ENCODE results near the gene SCG5. TPM values are rescaled to one million over a fixed set of nuclear protein-coding genes. Genes with fewer than 3 reads are reported as not detected.

SCG5 gene
- total RNA-seq, 4 donors from 2014 or later = 1.2 to 6.6 (median 2.9) TPM

DNA sequence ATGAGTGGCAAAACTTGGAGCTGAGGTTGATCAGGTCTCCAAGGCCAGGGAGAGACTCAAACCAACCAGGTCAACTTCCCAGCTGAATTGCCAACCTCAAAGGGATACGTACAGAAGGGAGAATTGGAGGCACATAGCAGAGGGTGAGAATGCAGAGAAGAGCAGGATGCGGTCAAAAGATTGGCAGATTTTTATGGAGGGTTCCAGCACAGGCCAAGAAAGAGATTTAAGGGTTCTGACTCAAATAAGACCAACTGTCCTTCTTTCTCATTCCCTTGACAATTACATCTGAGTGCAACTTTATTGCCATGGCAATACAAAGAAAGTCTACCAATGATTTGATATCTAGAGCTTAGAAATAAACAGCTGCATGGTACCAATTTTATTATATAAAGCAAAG lies 33.2 kb downstream of the SCG5 start:
- TF ChIP-seq POLR2A (IDR thresholded peaks at IDR 0.05; ENCODE audit: low read depth) = no peak
- intact Hi-C loops (cut with DNase I) = no loop called here
- 61% methylated on average over 2 of the region's 2 CpGs for WGBS
- Histone ChIP-seq H3K9me3 (no peaks in the 10 kb centered on the region), H3K27ac (replicated peaks in 1 of 4) (peak overlapping the region; percentile 13 to 44 (median 36)), H3K4me1 (peaks cover 3 to 61% (median 53%) of the 10 kb centered on the region in 4 donors), H3K27me3 (no peaks in the 10 kb centered on the region), H3K4me3 (no peak overlapping the region), H3K36me3 (no peaks in the 10 kb centered on the region)
- DNase-seq (ENCODE audit: extremely low spot score) = no peak

DNA sequence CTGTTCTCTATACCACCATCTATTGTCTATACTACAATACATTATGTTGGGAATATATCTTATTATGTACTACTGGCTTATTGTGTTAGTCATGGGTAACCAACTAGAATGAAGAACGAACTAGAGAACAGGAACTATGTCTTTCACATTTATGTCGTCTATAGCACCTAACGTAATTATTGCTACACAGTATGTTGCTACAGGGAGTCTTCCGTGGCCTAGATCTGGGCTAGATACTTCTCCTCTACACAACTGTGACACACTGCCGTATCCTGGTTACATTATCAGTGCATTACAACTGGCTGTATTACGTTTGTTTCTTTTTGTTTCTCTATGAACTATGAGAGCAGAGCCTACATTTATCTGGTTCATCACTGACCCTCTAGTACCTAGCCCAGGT lies 34.0 kb downstream of the SCG5 start:
- no peak for DNase-seq (ENCODE audit: extremely low spot score)
- no peaks in the 10 kb centered on the region for H3K9me3 ChIP-seq
- WGBS = 46% methylated on average over 6 of the region's 6 CpGs
- no peaks in the 10 kb centered on the region for H3K36me3 ChIP-seq
- intact Hi-C loops (cut with DNase I) = no loop called here
- TF ChIP-seq POLR2AphosphoS5 (IDR thresholded peaks at IDR 0.05) (no peak), EP300 (IDR thresholded peaks at IDR 0.05) (no peak), POLR2A (IDR thresholded peaks at IDR 0.05; ENCODE audit: low read depth) (no peak)
- TF ChIP-seq, protein P1, sequence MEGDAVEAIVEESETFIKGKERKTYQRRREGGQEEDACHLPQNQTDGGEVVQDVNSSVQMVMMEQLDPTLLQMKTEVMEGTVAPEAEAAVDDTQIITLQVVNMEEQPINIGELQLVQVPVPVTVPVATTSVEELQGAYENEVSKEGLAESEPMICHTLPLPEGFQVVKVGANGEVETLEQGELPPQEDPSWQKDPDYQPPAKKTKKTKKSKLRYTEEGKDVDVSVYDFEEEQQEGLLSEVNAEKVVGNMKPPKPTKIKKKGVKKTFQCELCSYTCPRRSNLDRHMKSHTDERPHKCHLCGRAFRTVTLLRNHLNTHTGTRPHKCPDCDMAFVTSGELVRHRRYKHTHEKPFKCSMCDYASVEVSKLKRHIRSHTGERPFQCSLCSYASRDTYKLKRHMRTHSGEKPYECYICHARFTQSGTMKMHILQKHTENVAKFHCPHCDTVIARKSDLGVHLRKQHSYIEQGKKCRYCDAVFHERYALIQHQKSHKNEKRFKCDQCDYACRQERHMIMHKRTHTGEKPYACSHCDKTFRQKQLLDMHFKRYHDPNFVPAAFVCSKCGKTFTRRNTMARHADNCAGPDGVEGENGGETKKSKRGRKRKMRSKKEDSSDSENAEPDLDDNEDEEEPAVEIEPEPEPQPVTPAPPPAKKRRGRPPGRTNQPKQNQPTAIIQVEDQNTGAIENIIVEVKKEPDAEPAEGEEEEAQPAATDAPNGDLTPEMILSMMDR (IDR thresholded peaks at IDR 0.05) = no peak
- H3K4me3 ChIP-seq = no peak overlapping the region
- H3K4me1 ChIP-seq = peaks cover 0 to 53% (median 46%) of the 10 kb centered on the region in 4 donors
- peak overlapping the region in 3 of 4 donors; percentile 31 to 44 (median 42) for H3K27ac ChIP-seq (replicated peaks in 1 of 4)
- no peaks in the 10 kb centered on the region for H3K27me3 ChIP-seq

DNA sequence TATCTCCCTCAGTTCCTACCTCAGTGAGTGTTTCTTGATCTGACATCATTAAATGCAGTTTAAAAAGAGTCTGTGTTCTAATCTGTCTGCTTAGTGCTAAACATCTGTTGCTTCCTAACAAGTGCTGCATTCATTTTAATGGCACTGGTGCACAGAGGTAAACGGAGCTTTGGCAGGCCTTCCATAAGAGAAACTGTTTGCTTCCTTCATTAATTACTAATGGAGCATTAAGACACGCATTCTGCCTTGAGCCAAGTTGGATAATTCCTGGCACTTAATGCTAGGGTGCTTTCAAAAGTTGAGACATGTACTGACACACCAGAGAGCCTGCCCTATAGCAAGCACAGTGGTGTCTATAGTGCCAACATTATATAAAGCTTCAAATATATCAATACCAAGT lies 34.7 kb downstream of the SCG5 start:
- no peak overlapping the region for H3K27ac ChIP-seq (replicated peaks in 1 of 4)
- H3K27me3 ChIP-seq = no peaks in the 10 kb centered on the region
- no peaks in the 10 kb centered on the region for H3K9me3 ChIP-seq
- TF ChIP-seq POLR2AphosphoS5 (IDR thresholded peaks at IDR 0.05) (no peak), POLR2A (IDR thresholded peaks at IDR 0.05; ENCODE audit: low read depth) (no peak), EP300 (IDR thresholded peaks at IDR 0.05) (no peak)
- TF ChIP-seq, protein P1 (IDR thresholded peaks at IDR 0.05) = no peak
- H3K4me3 ChIP-seq = no peak overlapping the region
- WGBS = 42% methylated on average over 2 of the region's 2 CpGs
- no peaks in the 10 kb centered on the region for H3K36me3 ChIP-seq
- intact Hi-C loops (cut with DNase I) = no loop called here
- no peak for DNase-seq (ENCODE audit: extremely low spot score)
- peaks cover 0 to 46% (median 40%) of the 10 kb centered on the region in 4 donors for H3K4me1 ChIP-seq

DNA sequence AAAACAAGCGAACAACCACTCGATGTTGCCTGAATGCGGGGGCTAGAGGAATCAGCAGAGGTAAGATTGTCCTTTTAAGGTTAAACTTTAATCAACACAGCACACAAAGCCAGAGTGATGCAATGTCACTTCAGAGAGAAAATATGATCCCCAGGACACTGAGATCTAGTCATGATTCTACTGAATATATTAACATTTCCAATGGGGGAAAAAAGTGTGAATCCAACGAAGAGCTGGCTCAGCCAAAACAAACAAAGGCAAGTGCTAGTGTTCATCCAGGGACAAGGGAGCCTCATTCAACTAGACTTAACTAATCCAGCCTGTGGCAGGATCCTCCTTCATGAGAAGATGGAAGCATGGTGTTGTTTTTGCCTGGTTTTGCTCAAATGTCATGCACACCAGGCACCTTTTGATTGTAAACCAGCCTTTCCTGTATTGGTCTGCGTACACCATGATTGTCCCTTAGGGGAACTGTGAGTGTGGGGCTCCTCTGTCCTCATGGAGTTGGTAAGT lies 35.8 kb downstream of the SCG5 start:
- WGBS = 72% methylated on average over 5 of the region's 5 CpGs

DNA sequence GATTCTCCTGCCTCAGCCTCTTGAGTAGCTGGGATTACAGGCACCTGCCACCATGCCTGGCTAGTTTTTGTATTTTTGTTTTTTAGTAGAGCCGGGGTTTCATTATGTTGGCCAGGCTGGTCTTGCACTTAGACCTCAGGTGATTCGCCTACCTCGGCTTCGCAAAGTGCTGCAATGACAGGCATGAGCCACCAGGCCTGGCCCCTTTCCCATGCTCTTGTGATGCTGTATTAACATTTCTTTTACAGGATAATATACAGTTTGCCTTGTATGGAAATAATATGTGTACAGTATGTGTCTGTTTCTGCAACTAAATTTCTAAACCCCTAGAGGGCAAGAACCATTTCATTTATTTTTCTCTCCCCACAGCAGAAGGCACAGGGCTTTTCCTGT lies 37.8 kb downstream of the SCG5 start:
- 94% methylated on average over 4 of the region's 4 CpGs for WGBS
- Histone ChIP-seq H3K9me3 (no peaks in the 10 kb centered on the region), H3K36me3 (no peaks in the 10 kb centered on the region), H3K4me1 (peaks cover 0 to 48% (median 38%) of the 10 kb centered on the region in 4 donors), H3K4me3 (no peak overlapping the region), H3K27ac (replicated peaks in 1 of 4) (no peak overlapping the region), H3K27me3 (no peaks in the 10 kb centered on the region)
- intact Hi-C loops (cut with DNase I) = no loop called here
- TF ChIP-seq POLR2A (IDR thresholded peaks at IDR 0.05; ENCODE audit: low read depth) (no peak), POLR2AphosphoS5 (IDR thresholded peaks at IDR 0.05) (no peak), EP300 (IDR thresholded peaks at IDR 0.05) (no peak)
- TF ChIP-seq, protein P1 (IDR thresholded peaks at IDR 0.05) = no peak
- DNase-seq (ENCODE audit: extremely low spot score) = no peak

More for the DNA sequence above, 35.8 kb downstream of the SCG5 start:
- Histone ChIP-seq H3K27ac (replicated peaks in 1 of 4) (peak overlapping the region in 1 of 4 donors; percentile 8), H3K9me3 (no peaks in the 10 kb centered on the region), H3K4me1 (peaks cover 0 to 42% (median 35%) of the 10 kb centered on the region in 4 donors), H3K27me3 (no peaks in the 10 kb centered on the region), H3K4me3 (no peak overlapping the region), H3K36me3 (no peaks in the 10 kb centered on the region)
- DNase-seq (ENCODE audit: extremely low spot score) = peak; percentile 68
- intact Hi-C loops (cut with DNase I) = no loop called here
- TF ChIP-seq, protein P1 (IDR thresholded peaks at IDR 0.05) = no peak
- TF ChIP-seq POLR2AphosphoS5 (IDR thresholded peaks at IDR 0.05) (no peak), EP300 (IDR thresholded peaks at IDR 0.05) (no peak), POLR2A (IDR thresholded peaks at IDR 0.05; ENCODE audit: low read depth) (no peak)
